Naive thymus-derived CD8-positive, alpha-beta T cell (primary cell): ENCODE data around the gene TRIM56. TPM values are rescaled to one million over a fixed set of nuclear protein-coding genes. Genes with fewer than 3 reads are reported as not detected.
"Not testable (repeated sequence)": the region's sequence is repeated elsewhere in the genome, so short reads cannot be mapped to it uniquely, and the experiment has no call there.

Experiments
- ATAC-seq, 2 donors: fragments of 150-1000 bp; cut with Tn5 transposase in 1 of 2; sonication (Bioruptor Pico), chemical (Tn5 transposase) in 1 of 2; 1 replicate in 1 of 2; 2 replicates in 1 of 2; pipeline ENCODE4 v1.10.0; 2021; ENCODE audit warnings: mild to moderate bottlenecking in 2 of 2, moderate library complexity in 2 of 2
- POLR2A ChIA-PET: fragments of 350-600 bp; sonication (Branson Sonifier 250); formaldehyde crosslinking; loops from one replicate; lab custom pipeline; 2021; ENCODE audit warnings: antibody characterized with exemption; lab: Charles Lee
- DNase-seq, 10 donors: peaks; one replicate each; pipeline versions ENCODE4 v3.0.0 to v3.0.0-alpha.2; 2020 to 2022
- H3K27ac Mint-ChIP-seq, 10 donors: one replicate each; pipeline ENCODE4 v1.8.0; 2020 to 2022; ENCODE audit warnings: mild to moderate bottlenecking in 10 of 10, mixed read lengths in 10 of 10, moderate library complexity in 4 of 10, inconsistent platforms in 1 of 10
- H3K27me3 Mint-ChIP-seq, 5 donors: one replicate each; pipeline ENCODE4 v1.8.0; 2021 to 2022; ENCODE audit warnings: mixed read lengths in 5 of 5
- H3K36me3 Mint-ChIP-seq, 3 donors: one replicate each; pipeline ENCODE4 v1.8.0; 2020 to 2022; ENCODE audit warnings: mixed read lengths in 3 of 3, mild to moderate bottlenecking in 2 of 3, inconsistent platforms in 1 of 3
- H3K4me1 Mint-ChIP-seq, 4 donors: one replicate each; pipeline ENCODE4 v1.8.0; 2021 to 2022; ENCODE audit warnings: mixed read lengths in 4 of 4
- H3K4me3 Mint-ChIP-seq, 10 donors: one replicate each; pipeline ENCODE4 v1.8.0; 2020 to 2022; ENCODE audit warnings: mild to moderate bottlenecking in 10 of 10, mixed read lengths in 10 of 10, moderate library complexity in 6 of 10, inconsistent platforms in 1 of 10
- H3K9me3 Mint-ChIP-seq, 9 donors: one replicate each; pipeline ENCODE4 v1.8.0; 2020 to 2022; ENCODE audit warnings: mixed read lengths in 9 of 9, mild to moderate bottlenecking in 3 of 9, inconsistent platforms in 1 of 9, moderate library complexity in 1 of 9
- polyA plus RNA-seq, 3 donors: library from polyadenylated mRNA; unstranded; fragments of 300-500 nt; fragmentation: Illumina TruSeq; gene quantifications; one replicate each; pipeline ENCODE4 v1.2.3, GENCODE V29; 2021
- total RNA-seq, 8 experiments: library from RNA in 2 of 8; stranded (reverse) in 2 of 8; gene quantifications; one replicate each; pipeline ENCODE4 v1.2.3 and lab custom pipeline; 2021 to 2026

TRIM56 gene
- total and polyA plus RNA-seq, 5 experiments from 2014 or later, result 3.8 to 67.7 (median 17.9) TPM

DNA sequence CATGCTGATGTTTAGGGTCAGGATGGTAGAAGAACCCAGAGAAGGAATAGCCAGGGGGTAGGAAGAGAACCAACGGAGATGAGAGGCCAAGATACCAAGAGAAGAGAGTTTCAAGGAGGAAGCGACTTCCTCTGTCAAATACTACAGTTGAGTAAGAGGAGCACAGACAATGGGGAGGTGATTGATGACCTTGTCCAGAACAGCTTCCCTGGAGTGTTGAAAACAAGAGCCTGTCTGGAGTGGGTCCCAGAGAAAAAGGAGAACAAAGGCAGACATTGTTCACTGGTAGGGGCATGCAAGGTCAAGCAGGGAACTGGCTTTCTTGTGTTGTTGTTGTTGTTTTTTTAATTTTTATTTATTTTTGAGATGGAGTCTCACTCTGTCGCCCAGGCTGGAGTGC, 9.6 kb upstream of the TRIM56 start:
- H3K9me3 Mint-ChIP-seq, result no peaks in the 10 kb centered on the region
- ATAC-seq, result no peak
- H3K4me1 Mint-ChIP-seq, result peaks cover 4 to 8% (median 7%) of the 10 kb centered on the region in 4 donors
- DNase-seq, result no peak
- H3K27me3 Mint-ChIP-seq, result peaks cover 0 to 13% (median 9%) of the 10 kb centered on the region in 5 donors
- no peak overlapping the region for H3K27ac Mint-ChIP-seq
- no peaks in the 10 kb centered on the region for H3K36me3 Mint-ChIP-seq
- POLR2A ChIA-PET, result no interaction called here
- H3K4me3 Mint-ChIP-seq, result no peak overlapping the region

- H3K4me1 Mint-ChIP-seq, ATAC-seq, H3K9me3 Mint-ChIP-seq, POLR2A ChIA-PET, H3K4me3 Mint-ChIP-seq, DNase-seq, H3K36me3 Mint-ChIP-seq, H3K27ac Mint-ChIP-seq: not testable (repeated sequence)
- peaks cover 0 to 11% (median 9%) of the 10 kb centered on the region in 5 donors for H3K27me3 Mint-ChIP-seq
These were observed 9.1 kb upstream of the TRIM56 start for GRCh38 chr7:101076183-101076582.

GRCh38 chr7:101077303-101078086, 7.8 kb upstream of the TRIM56 start:
- Mint-ChIP-seq H3K4me3 (peak overlapping the region in 3 of 10 donors; percentile 3 to 66 (median 34)), H3K27me3 (peaks cover 0 to 8% (median 5%) of the 10 kb centered on the region in 5 donors), H3K36me3 (no peaks in the 10 kb centered on the region), H3K9me3 (no peaks in the 10 kb centered on the region), H3K27ac (peak overlapping the region in 1 of 10 donors; percentile 2), H3K4me1 (peaks cover 4 to 8% (median 7%) of the 10 kb centered on the region in 4 donors)
- ATAC-seq (peak; percentile 99 to 100), DNase-seq (peak; percentile 68 to 88 (median 76))
- POLR2A ChIA-PET, result interaction anchor here (0.6 kb wide), 1 partner anchor 13 kb away, joined by 3 read pairs; no protein-coding TSS in a partner anchor

DNA sequence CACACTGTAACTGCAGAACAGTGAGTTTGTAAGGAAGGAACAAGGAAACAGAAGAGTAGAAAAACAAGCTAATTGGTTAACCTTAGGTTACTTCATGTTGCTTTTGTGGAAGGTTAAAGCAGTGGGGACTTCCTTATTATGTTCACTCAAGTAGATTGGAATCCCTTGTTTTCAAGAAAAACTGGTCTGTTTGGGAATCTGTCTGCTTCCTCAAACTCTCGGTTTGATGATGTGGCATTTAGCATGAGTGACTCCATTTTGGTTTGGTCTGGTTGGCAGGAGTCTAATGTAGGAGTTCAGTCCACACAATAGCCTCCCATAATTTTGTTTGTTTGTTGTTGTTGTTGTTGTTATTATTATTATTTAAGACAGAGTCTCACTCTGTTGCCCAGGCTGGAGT, 3.8 kb upstream of the TRIM56 start:
- Mint-ChIP-seq H3K36me3 (peaks cover 0 to 6% (median 0%) of the 10 kb centered on the region in 3 donors), H3K4me1 (peaks cover 9 to 26% (median 25%) of the 10 kb centered on the region in 4 donors), H3K9me3 (no peaks in the 10 kb centered on the region), H3K27ac (no peak overlapping the region), H3K4me3 (no peak overlapping the region), H3K27me3 (peaks cover 0 to 5% (median 0%) of the 10 kb centered on the region in 5 donors)
- ATAC-seq (no peak), DNase-seq (no peak)
- POLR2A ChIA-PET, result no interaction called here

- Mint-ChIP-seq H3K9me3 (no peaks in the 10 kb centered on the region), H3K4me1 (peaks cover 12 to 44% (median 35%) of the 10 kb centered on the region in 4 donors), H3K36me3 (peaks cover 0 to 26% (median 0%) of the 10 kb centered on the region in 3 donors), H3K27me3 (no peaks in the 10 kb centered on the region), H3K27ac (peak overlapping the region; percentile 98 to 100 (median 99)), H3K4me3 (peak overlapping the region; percentile 96 to 100 (median 98))
- ATAC-seq (no peak), DNase-seq (peak in 1 of 10 donors; percentile 12)
- POLR2A ChIA-PET, result interaction anchor here (0.5 to 2.3 kb wide), 9 partner anchors 10 to 377 kb away, joined by 3 to 13 read pairs (median 4); partner anchors contain the start of genes SLC12A9, SRRT and UFSP1
These were observed 468 bp upstream of the TRIM56 start for GRCh38 chr7:101084865-101085161.

- no peaks in the 10 kb centered on the region for H3K9me3 Mint-ChIP-seq
- peaks cover 0 to 47% (median 6%) of the 10 kb centered on the region in 3 donors for H3K36me3 Mint-ChIP-seq
- DNase-seq, result no peak
- H3K4me1 Mint-ChIP-seq, result peaks cover 20 to 53% (median 47%) of the 10 kb centered on the region in 4 donors
- peak overlapping the region in 3 of 10 donors; percentile 24 to 80 (median 50) for H3K4me3 Mint-ChIP-seq
- no peaks in the 10 kb centered on the region for H3K27me3 Mint-ChIP-seq
- peak overlapping the region in 1 of 10 donors; percentile 98 for H3K27ac Mint-ChIP-seq
- no peak for ATAC-seq
- POLR2A ChIA-PET, result interaction anchor here (1.1 kb wide), 1 partner anchor 165 kb away, joined by 4 read pairs; no protein-coding TSS in a partner anchor
These were observed 2.2 kb downstream of the TRIM56 start for GRCh38 chr7:101087334-101088068.

- Mint-ChIP-seq H3K4me3 (peak overlapping the region in 1 of 10 donors; percentile 36), H3K36me3 (peaks cover 0 to 49% (median 6%) of the 10 kb centered on the region in 3 donors), H3K4me1 (peaks cover 20 to 56% (median 47%) of the 10 kb centered on the region in 4 donors), H3K27me3 (no peaks in the 10 kb centered on the region), H3K9me3 (no peaks in the 10 kb centered on the region), H3K27ac (peak overlapping the region in 1 of 10 donors; percentile 61)
- POLR2A ChIA-PET, result interaction anchor here (1.1 kb wide), 1 partner anchor 164 kb away, joined by 4 read pairs; no protein-coding TSS in a partner anchor
- ATAC-seq (no peak), DNase-seq (no peak)
These were observed 2.8 kb downstream of the TRIM56 start for GRCh38 chr7:101088069-101088425.

GRCh38 chr7:101088858-101089529, 3.7 kb downstream of the TRIM56 start:
- H3K27me3 Mint-ChIP-seq, result no peaks in the 10 kb centered on the region
- H3K9me3 Mint-ChIP-seq, result no peaks in the 10 kb centered on the region
- peaks cover 22 to 57% (median 48%) of the 10 kb centered on the region in 4 donors for H3K4me1 Mint-ChIP-seq
- POLR2A ChIA-PET, result no interaction called here
- H3K36me3 Mint-ChIP-seq, result peaks cover 0 to 52% (median 6%) of the 10 kb centered on the region in 3 donors
- DNase-seq, result no peak
- H3K4me3 Mint-ChIP-seq, result peak overlapping the region in 5 of 10 donors; percentile 14 to 75 (median 33)
- no peak for ATAC-seq
- peak overlapping the region in 2 of 10 donors; percentile 61 to 85 for H3K27ac Mint-ChIP-seq

- POLR2A ChIA-PET, result interaction anchor here (0.6 kb wide), 1 partner anchor 12 kb away, joined by 3 read pairs; no protein-coding TSS in a partner anchor
- DNase-seq, result no peak
- peaks cover 21 to 56% (median 48%) of the 10 kb centered on the region in 4 donors for H3K4me1 Mint-ChIP-seq
- no peak overlapping the region for H3K4me3 Mint-ChIP-seq
- ATAC-seq, result no peak
- H3K9me3 Mint-ChIP-seq, result no peaks in the 10 kb centered on the region
- no peaks in the 10 kb centered on the region for H3K27me3 Mint-ChIP-seq
- H3K36me3 Mint-ChIP-seq, result peaks cover 0 to 57% (median 6%) of the 10 kb centered on the region in 3 donors
- H3K27ac Mint-ChIP-seq, result peak overlapping the region in 5 of 10 donors; percentile 13 to 85 (median 57)
These were observed 4.6 kb downstream of the TRIM56 start for GRCh38 chr7:101089876-101090275.

DNA sequence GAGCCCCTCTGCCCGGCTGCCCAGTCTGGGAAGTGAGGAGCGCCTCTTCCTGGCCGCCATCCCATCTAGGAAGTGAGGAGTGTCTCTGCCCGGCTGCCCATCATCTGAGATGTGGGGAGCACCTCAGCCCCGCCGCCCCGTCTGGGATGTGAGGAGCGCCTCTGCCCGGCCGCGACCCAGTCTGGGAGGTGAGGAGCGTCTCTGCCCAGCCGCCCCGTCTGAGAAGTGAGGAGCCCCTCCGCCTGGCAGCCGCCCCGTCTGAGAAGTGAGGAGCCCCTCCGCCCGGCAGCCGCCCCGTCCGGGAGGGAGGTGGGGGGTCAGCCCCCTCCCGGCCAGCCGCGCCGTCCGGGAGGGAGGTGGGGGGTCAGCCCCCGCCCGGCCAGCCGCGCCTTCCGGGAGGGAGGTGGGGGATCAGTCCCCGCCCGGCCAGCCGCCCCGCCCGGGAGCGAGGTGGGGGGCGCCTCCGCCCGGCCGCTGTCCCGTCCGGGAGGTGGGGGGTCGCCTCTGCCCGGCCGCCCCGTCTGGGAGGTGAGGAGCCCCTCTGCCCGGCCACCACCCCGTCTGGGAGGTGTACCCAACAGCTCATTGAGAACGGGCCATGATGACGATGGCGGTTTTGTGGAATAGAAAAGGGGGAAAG, 7.1 kb downstream of the TRIM56 start:
- Mint-ChIP-seq H3K36me3 (peaks cover 0 to 49% (median 6%) of the 10 kb centered on the region in 3 donors), H3K4me1 (peaks cover 28 to 42% (median 35%) of the 10 kb centered on the region in 4 donors)
- H3K27me3 Mint-ChIP-seq, H3K27ac Mint-ChIP-seq, ATAC-seq, DNase-seq, H3K4me3 Mint-ChIP-seq, H3K9me3 Mint-ChIP-seq, POLR2A ChIA-PET: not testable (repeated sequence)

- peaks cover 0 to 40% (median 6%) of the 10 kb centered on the region in 3 donors for H3K36me3 Mint-ChIP-seq
- no peak overlapping the region for H3K4me3 Mint-ChIP-seq
- ATAC-seq (no peak), DNase-seq (no peak)
- H3K4me1 Mint-ChIP-seq, result peaks cover 25 to 39% (median 33%) of the 10 kb centered on the region in 4 donors
- peak overlapping the region in 1 of 10 donors; percentile 63 for H3K27ac Mint-ChIP-seq
- no peaks in the 10 kb centered on the region for H3K27me3 Mint-ChIP-seq
- POLR2A ChIA-PET, result no interaction called here
- H3K9me3 Mint-ChIP-seq, result no peaks in the 10 kb centered on the region
These were observed 8.6 kb downstream of the TRIM56 start for GRCh38 chr7:101093906-101094305.
